Measurements from ENCODE around the gene CANX.

CANX gene

DNA sequence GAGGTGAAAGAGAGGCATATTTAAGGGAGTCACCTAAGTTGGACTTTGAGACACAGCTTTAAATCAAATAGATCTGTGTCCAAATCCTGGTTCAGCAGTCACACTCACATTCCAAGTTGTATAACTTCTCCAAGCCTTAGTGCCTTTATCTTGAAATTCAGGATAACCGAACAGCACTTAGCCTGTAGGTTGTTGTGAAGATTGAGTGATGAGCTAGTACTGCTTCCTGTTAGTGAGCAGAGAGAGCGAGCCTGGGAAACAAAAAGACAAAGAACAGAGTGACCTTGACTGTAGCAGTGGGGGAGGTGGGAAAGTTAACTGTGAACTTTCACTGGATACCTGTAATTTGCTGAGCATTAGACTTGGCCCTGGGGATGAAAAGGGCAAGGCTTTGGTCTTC lies 56.3 kb downstream of the CANX start:
- H3K27ac ChIP-seq, result no peak overlapping the region

GRCh38 chr5:179758955-179759354 lies 60.2 kb downstream of the CANX start:
- no peak overlapping the region for H3K27ac ChIP-seq
- TF ChIP-seq, protein P1, sequence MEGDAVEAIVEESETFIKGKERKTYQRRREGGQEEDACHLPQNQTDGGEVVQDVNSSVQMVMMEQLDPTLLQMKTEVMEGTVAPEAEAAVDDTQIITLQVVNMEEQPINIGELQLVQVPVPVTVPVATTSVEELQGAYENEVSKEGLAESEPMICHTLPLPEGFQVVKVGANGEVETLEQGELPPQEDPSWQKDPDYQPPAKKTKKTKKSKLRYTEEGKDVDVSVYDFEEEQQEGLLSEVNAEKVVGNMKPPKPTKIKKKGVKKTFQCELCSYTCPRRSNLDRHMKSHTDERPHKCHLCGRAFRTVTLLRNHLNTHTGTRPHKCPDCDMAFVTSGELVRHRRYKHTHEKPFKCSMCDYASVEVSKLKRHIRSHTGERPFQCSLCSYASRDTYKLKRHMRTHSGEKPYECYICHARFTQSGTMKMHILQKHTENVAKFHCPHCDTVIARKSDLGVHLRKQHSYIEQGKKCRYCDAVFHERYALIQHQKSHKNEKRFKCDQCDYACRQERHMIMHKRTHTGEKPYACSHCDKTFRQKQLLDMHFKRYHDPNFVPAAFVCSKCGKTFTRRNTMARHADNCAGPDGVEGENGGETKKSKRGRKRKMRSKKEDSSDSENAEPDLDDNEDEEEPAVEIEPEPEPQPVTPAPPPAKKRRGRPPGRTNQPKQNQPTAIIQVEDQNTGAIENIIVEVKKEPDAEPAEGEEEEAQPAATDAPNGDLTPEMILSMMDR (conservative IDR thresholded peaks at IDR 0.05), result no peak
- TF ChIP-seq ZFX (IDR thresholded peaks at IDR 0.05), result no peak

More for the DNA sequence above, 56.3 kb downstream of the CANX start:
- TF ChIP-seq, protein P1 (conservative IDR thresholded peaks at IDR 0.05), result no peak
- no peak for TF ChIP-seq ZFX (IDR thresholded peaks at IDR 0.05)

GRCh38 chr5:179759581-179760551 lies 61.1 kb downstream of the CANX start:
- TF ChIP-seq, protein P1 (conservative IDR thresholded peaks at IDR 0.05), result no peak
- no peak for TF ChIP-seq ZFX (IDR thresholded peaks at IDR 0.05)
- H3K27ac ChIP-seq, result no peak overlapping the region

GRCh38 chr5:179762079-179762780 lies 63.5 kb downstream of the CANX start:
- H3K27ac ChIP-seq, result no peak overlapping the region
- TF ChIP-seq ZFX (IDR thresholded peaks at IDR 0.05), result no peak
- TF ChIP-seq, protein P1 (conservative IDR thresholded peaks at IDR 0.05), result no peak

DNA sequence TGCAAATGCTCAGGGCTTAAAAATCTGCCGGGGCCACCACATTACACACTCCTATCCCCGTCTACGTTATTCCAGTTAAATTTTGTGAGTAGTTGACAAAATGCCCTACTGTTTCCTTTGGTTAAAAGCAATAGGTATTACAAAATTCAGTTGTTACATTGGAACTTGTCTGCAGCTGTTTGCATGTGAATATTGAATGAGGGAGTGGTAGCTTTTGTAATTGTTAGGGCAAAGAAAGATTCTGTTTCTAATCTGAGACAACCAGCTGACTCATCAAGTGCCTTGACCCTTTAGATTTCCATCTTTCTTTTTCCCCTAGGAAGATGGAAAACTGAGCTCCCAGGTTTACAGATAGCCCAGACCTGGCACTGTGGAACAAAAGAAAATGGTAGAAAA lies 64.0 kb downstream of the CANX start:
- no peak overlapping the region for H3K27ac ChIP-seq
- no peak for TF ChIP-seq ZFX (IDR thresholded peaks at IDR 0.05)
- TF ChIP-seq, protein P1 (conservative IDR thresholded peaks at IDR 0.05), result no peak

DNA sequence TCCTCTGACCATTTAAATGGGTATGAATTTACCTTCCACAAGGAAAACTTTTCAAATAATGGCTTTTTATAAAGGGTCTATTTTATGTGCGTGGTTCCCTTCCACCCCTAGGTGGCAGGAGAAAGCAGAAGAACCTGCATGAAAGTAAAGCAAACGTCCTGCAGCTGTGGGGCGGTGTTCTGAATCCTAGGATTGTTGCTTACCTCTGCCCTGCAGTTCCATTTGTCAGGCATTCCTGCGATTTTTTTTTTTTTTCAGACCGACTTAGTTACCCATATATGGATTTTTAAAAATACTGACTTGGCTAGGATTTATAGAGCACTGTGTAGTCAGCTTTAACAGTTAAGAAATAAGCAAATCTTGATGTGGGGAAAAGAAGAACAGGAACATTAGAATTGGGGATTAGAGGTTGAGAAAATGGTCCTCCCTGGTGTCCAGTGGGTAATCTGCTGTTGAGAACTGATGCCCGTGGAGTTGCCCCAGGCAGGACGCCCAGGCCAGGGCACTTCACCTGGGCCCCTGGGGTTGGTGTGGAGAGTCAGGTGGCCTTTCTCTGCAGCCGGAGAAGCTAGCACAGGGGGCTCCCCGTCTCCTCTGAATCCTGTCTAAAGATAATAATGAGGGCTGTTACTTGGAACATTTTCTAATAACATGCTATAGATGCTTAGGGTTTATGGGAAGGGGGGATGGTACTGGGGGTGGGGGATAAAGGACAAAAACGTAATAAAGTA lies 64.6 kb downstream of the CANX start:
- no peak for TF ChIP-seq ZFX (IDR thresholded peaks at IDR 0.05)
- TF ChIP-seq, protein P1 (conservative IDR thresholded peaks at IDR 0.05), result peak; percentile 98
- H3K27ac ChIP-seq, result no peak overlapping the region
